CD4-positive, alpha-beta T cell (primary cell): Measurements from ENCODE around the gene PITX3. TPM values are rescaled to one million over a fixed set of nuclear protein-coding genes. Genes with fewer than 3 reads are reported as not detected.

Source experiments
- ATAC-seq: fragments of 200-7000 bp; cut with Tn5 transposase; one replicate; pipeline ENCODE4 v1.10.0; 2022; ENCODE audit warnings: mild to moderate bottlenecking; ENCODE audit not compliant: poor library complexity
- CTCF ChIA-PET: fragments of 350-600 bp; sonication (Branson Sonifier 250); formaldehyde crosslinking; loops from one replicate; lab custom pipeline; 2021; ENCODE audit warnings: antibody characterized with exemption, inconsistent platforms; lab: Charles Lee
- POLR2A ChIA-PET: fragments of 350-600 bp; sonication (Branson Sonifier 250); formaldehyde crosslinking; loops from one replicate; lab custom pipeline; 2021; ENCODE audit warnings: antibody characterized with exemption, inconsistent platforms; lab: Charles Lee
- DNase-seq, 14 experiments: peaks; one replicate each; pipeline ENCODE4 v3.0.0-alpha.2; 2013 to 2020; ENCODE audit warnings: mixed read lengths in 2 of 14
- H3K27ac ChIP-seq, 2 donors: one replicate each; pipeline versions ENCODE4 v1.5.1 to v1.7.0; 2013; ENCODE audit warnings: low read length in 2 of 2, low read depth in 1 of 2, mild to moderate bottlenecking in 1 of 2
- H3K27me3 ChIP-seq, 2 experiments: 1 replicate in 1 of 2; 2 replicates in 1 of 2; pipeline versions ENCODE4 v1.6.1 to v1.7.0; 2013; ENCODE audit warnings: low read length in 2 of 2, control low read depth in 1 of 2, mild to moderate bottlenecking in 1 of 2, moderate library complexity in 1 of 2; ENCODE audit not compliant: insufficient read depth in 2 of 2, control insufficient read depth in 1 of 2
- H3K36me3 ChIP-seq: one replicate; pipeline ENCODE4 v1.6.1; 2013; ENCODE audit warnings: low read length, control low read depth; ENCODE audit not compliant: insufficient read depth
- H3K4me1 ChIP-seq: one replicate; pipeline ENCODE4 v1.6.1; 2013; ENCODE audit warnings: low read length, control low read depth; ENCODE audit not compliant: insufficient read depth
- H3K4me3 ChIP-seq: one replicate; pipeline ENCODE4 v1.5.1; 2013; ENCODE audit warnings: mild to moderate bottlenecking, low read length, moderate library complexity
- H3K9me3 ChIP-seq, 2 experiments: 1 replicate in 1 of 2; 2 replicates in 1 of 2; pipeline versions ENCODE4 v1.6.1 to v1.7.0; 2013; ENCODE audit warnings: low read length in 2 of 2, mild to moderate bottlenecking in 2 of 2, control low read depth in 1 of 2, moderate library complexity in 1 of 2; ENCODE audit not compliant: control insufficient read depth in 1 of 2, insufficient read depth in 1 of 2
- H3K27ac Mint-ChIP-seq: one replicate; pipeline ENCODE4 v1.8.0; 2020; ENCODE audit warnings: mixed read lengths
- H3K27me3 Mint-ChIP-seq: one replicate; pipeline ENCODE4 v1.8.0; 2021; ENCODE audit warnings: mixed read lengths
- H3K36me3 Mint-ChIP-seq: one replicate; pipeline ENCODE4 v1.8.0; 2021; ENCODE audit warnings: low read depth, mixed read lengths
- H3K4me1 Mint-ChIP-seq: one replicate; pipeline ENCODE4 v1.8.0; 2021; ENCODE audit warnings: low read depth, mixed read lengths
- H3K4me3 Mint-ChIP-seq: one replicate; pipeline ENCODE4 v1.8.0; 2020; ENCODE audit warnings: mild to moderate bottlenecking, mixed read lengths
- H3K9me3 Mint-ChIP-seq: one replicate; pipeline ENCODE4 v1.8.0; 2020; ENCODE audit warnings: mixed read lengths
- intact Hi-C, 2 experiments: fragments of 100-400 bp; cut with DNase I in 1 of 2; cut with micrococcal nuclease in 1 of 2; formaldehyde crosslinking; loops; one replicate each; pipeline versions ENCODE4 v1.15.1 to v1.9.0; 2023 to 2025; cut with DNase I, micrococcal nuclease
- total RNA-seq, 174 experiments: library from RNA in 2 of 174; stranded (reverse) in 2 of 174; gene quantifications; one replicate each; pipeline ENCODE4 v1.2.3 and lab custom pipeline; 2021 to 2026
- TF ChIP-seq, protein P1 (sequence below): fragments of 200-600 bp; IDR thresholded peaks from one replicate; pipeline ENCODE4 v1.8.0; 2022; ENCODE audit warnings: antibody characterized with exemption, mild to moderate bottlenecking

The PITX3 gene
- total RNA-seq, 2 experiments from 2014 or later = not detected

DNA sequence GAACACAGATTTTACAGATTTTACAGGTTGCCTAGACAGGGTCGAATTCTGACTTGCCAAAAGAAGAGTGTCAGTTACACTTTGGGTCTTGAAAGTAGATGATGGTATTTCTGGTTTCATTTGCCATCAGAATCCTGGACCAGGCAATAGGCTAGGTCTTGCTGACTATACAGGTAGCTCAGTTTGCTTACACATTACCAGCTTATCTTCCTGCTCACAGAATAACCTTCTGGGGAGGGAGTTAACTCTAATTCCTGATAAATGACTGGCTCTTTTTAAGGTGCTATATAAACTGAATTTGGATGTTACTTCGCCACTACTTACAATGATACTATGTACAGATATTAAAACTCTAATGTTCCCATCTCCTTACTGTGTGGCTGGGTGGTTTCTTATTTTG, 43.8 kb upstream of the PITX3 start:
- no peak for DNase-seq
- H3K9me3 Mint-ChIP-seq = no peaks in the 10 kb centered on the region
- H3K36me3 Mint-ChIP-seq = peaks cover 50% of the 10 kb centered on the region
- CTCF ChIA-PET = interaction anchor here (1.0 to 1.8 kb wide), 2 partner anchors 17 to 79 kb away, joined by 4 to 6 read pairs; no protein-coding TSS in a partner anchor
- Histone ChIP-seq H3K4me1 (peaks cover 13% of the 10 kb centered on the region), H3K36me3 (peaks cover 17% of the 10 kb centered on the region), H3K27me3 (no peaks in the 10 kb centered on the region), H3K9me3 (no peaks in the 10 kb centered on the region), H3K4me3 (no peak overlapping the region), H3K27ac (no peak overlapping the region)
- no peak overlapping the region for H3K27ac Mint-ChIP-seq
- ATAC-seq = no peak
- H3K4me3 Mint-ChIP-seq = no peak overlapping the region
- no peaks in the 10 kb centered on the region for H3K27me3 Mint-ChIP-seq
- TF ChIP-seq, protein P1, sequence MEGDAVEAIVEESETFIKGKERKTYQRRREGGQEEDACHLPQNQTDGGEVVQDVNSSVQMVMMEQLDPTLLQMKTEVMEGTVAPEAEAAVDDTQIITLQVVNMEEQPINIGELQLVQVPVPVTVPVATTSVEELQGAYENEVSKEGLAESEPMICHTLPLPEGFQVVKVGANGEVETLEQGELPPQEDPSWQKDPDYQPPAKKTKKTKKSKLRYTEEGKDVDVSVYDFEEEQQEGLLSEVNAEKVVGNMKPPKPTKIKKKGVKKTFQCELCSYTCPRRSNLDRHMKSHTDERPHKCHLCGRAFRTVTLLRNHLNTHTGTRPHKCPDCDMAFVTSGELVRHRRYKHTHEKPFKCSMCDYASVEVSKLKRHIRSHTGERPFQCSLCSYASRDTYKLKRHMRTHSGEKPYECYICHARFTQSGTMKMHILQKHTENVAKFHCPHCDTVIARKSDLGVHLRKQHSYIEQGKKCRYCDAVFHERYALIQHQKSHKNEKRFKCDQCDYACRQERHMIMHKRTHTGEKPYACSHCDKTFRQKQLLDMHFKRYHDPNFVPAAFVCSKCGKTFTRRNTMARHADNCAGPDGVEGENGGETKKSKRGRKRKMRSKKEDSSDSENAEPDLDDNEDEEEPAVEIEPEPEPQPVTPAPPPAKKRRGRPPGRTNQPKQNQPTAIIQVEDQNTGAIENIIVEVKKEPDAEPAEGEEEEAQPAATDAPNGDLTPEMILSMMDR = no peak
- intact Hi-C loops = no loop called here
- H3K4me1 Mint-ChIP-seq = peaks cover 69% of the 10 kb centered on the region
- POLR2A ChIA-PET = no interaction called here

DNA sequence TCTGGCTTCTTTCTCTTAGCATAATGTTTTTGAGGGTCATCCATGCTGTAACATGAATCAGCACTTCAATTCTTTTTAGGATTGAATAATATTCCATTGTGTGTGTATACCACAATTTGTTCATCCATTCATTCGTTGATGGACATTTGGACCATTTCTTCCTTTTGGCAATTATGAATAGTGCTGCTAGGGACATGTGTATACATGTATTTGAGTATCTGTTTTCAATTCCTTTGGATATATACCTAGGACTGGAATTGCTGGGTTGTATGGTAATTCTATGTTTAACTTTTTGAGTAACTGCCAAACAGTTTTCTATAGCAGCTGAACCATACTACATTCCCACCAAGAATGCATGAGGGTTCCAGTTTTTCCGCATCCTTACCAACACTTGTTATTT, 43.2 kb upstream of the PITX3 start:
- no peak overlapping the region for H3K27ac Mint-ChIP-seq
- Histone ChIP-seq H3K4me1 (peaks cover 13% of the 10 kb centered on the region), H3K4me3 (no peak overlapping the region), H3K27me3 (no peaks in the 10 kb centered on the region), H3K36me3 (peaks cover 17% of the 10 kb centered on the region), H3K27ac (no peak overlapping the region), H3K9me3 (no peaks in the 10 kb centered on the region)
- intact Hi-C loops = no loop called here
- no peaks in the 10 kb centered on the region for H3K27me3 Mint-ChIP-seq
- H3K4me3 Mint-ChIP-seq = no peak overlapping the region
- CTCF ChIA-PET = interaction anchor here (1.0 to 1.8 kb wide), 4 partner anchors 13 to 80 kb away, joined by 3 to 6 read pairs (median 4); no protein-coding TSS in a partner anchor
- TF ChIP-seq, protein P1 = no peak
- H3K9me3 Mint-ChIP-seq = no peaks in the 10 kb centered on the region
- DNase-seq = no peak
- peaks cover 48% of the 10 kb centered on the region for H3K36me3 Mint-ChIP-seq
- peaks cover 75% of the 10 kb centered on the region for H3K4me1 Mint-ChIP-seq
- POLR2A ChIA-PET = interaction anchor here (0.8 kb wide), 1 partner anchor 23 kb away, joined by 4 read pairs; no protein-coding TSS in a partner anchor
- ATAC-seq = no peak

DNA sequence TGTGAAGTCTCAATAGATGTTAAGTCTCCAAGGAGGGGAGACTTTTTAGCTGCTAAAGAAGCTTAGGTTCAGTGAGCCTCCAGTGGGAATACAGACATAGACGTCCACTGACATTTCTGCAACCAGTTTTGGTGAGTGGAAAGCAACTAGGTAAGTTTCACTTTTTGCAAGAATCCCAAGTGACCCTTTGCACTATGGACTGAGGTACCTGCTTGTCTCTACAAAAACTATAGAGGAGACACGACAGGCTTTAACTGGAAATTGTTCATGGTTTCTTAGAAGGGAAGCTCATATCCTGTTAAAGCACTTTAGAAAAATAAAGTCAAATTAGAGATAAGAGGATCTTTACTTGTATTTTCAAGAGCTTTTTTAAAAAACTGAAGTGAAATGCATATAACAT, 42.6 kb upstream of the PITX3 start:
- ChIA-PET CTCF (interaction anchor here (0.6 to 1.1 kb wide), 3 partner anchors 13 to 54 kb away, joined by 3 read pairs; no protein-coding TSS in a partner anchor), POLR2A (interaction anchor here (0.8 kb wide), 1 partner anchor 23 kb away, joined by 4 read pairs; no protein-coding TSS in a partner anchor)
- peak overlapping the region; percentile 1 for H3K27ac Mint-ChIP-seq
- no peak overlapping the region for H3K4me3 ChIP-seq
- ATAC-seq (no peak), DNase-seq (no peak)
- H3K4me1 ChIP-seq = peaks cover 13% of the 10 kb centered on the region
- H3K4me1 Mint-ChIP-seq = peaks cover 75% of the 10 kb centered on the region
- peaks cover 17% of the 10 kb centered on the region for H3K36me3 ChIP-seq
- H3K27me3 ChIP-seq = no peaks in the 10 kb centered on the region
- H3K9me3 Mint-ChIP-seq = no peaks in the 10 kb centered on the region
- H3K27me3 Mint-ChIP-seq = no peaks in the 10 kb centered on the region
- no peak overlapping the region for H3K4me3 Mint-ChIP-seq
- intact Hi-C loops = no loop called here
- H3K36me3 Mint-ChIP-seq = peaks cover 43% of the 10 kb centered on the region
- H3K9me3 ChIP-seq = no peaks in the 10 kb centered on the region
- TF ChIP-seq, protein P1 = no peak
- H3K27ac ChIP-seq = no peak overlapping the region
